Duodenal mucosa (tissue), 2 donors: ENCODE results near the gene PTK7.

Experiments
- H3K27ac ChIP-seq: one replicate; pipeline ENCODE4 v1.7.0; 2013; ENCODE audit warnings: low read depth, low read length
- H3K27me3 ChIP-seq, 2 donors: one replicate each; pipeline ENCODE4 v1.7.0; 2013; ENCODE audit warnings: low read length in 2 of 2, control low read depth in 1 of 2; ENCODE audit not compliant: insufficient read depth in 2 of 2, control insufficient read depth in 1 of 2
- H3K36me3 ChIP-seq, 2 donors: one replicate each; pipeline ENCODE4 v1.7.0; 2013; ENCODE audit warnings: low read length in 2 of 2, control low read depth in 1 of 2; ENCODE audit not compliant: insufficient read depth in 2 of 2, control insufficient read depth in 1 of 2
- H3K4me1 ChIP-seq, 2 donors: one replicate each; pipeline ENCODE4 v1.7.0; 2013; ENCODE audit warnings: low read length in 2 of 2, control low read depth in 1 of 2; ENCODE audit not compliant: insufficient read depth in 2 of 2, control insufficient read depth in 1 of 2
- H3K4me3 ChIP-seq, 2 donors: one replicate each; pipeline ENCODE4 v1.7.0; 2013; ENCODE audit warnings: low read length in 2 of 2, low read depth in 1 of 2
- H3K9ac ChIP-seq, 2 donors: one replicate each; pipeline ENCODE4 v1.7.0; 2013; ENCODE audit warnings: low read length in 2 of 2, low read depth in 1 of 2
- H3K9me3 ChIP-seq, 2 donors: one replicate each; pipeline ENCODE4 v1.7.0; 2013; ENCODE audit warnings: low read length in 2 of 2, control low read depth in 1 of 2; ENCODE audit not compliant: control insufficient read depth in 1 of 2

The PTK7 gene

DNA sequence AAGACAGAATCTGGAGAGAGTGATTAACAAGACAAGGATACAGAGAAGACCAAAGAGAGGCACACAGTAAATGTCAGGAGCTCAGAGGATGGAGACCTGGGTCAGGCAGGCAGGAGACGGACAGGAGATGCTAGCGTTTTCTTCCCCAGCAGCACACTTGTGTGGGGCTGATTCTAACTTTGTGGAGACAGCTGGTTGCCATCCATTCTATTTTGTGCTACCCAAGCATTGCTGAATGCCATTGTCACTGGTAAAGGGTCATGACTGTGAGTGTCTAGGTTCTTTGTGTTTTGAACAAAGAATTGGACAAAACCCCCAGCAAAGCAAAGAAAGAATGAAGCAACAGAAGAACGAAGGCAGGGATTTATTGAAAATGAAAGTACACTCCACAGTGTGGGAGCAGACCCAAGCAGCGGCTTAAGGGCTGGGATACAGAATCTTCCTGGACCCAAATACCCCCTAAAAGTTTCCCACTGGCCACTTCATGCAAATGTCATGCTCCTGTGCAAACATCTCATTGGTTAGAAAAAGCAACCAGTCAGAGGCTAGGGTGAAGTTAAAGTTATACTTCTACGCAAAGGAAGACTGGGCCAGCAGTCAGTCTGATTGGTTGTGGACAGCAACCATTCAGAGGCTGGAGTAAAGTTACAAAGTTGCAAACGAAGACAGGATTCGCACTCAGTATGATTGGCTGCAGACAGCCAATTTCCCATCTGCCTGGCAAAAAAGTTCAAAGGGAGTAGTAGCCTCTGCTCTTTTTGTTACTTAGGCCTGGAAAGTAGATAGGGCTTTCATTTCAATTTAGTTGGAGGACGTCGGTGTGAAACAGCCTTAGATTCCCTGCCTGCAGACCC lies 17.5 kb downstream of the PTK7 start:
- Histone ChIP-seq H3K4me3 (peak overlapping the region; percentile 49 to 58), H3K9ac (peak overlapping the region; percentile 22 to 58), H3K4me1 (peaks cover 20 to 36% of the 10 kb centered on the region in 2 donors)

DNA sequence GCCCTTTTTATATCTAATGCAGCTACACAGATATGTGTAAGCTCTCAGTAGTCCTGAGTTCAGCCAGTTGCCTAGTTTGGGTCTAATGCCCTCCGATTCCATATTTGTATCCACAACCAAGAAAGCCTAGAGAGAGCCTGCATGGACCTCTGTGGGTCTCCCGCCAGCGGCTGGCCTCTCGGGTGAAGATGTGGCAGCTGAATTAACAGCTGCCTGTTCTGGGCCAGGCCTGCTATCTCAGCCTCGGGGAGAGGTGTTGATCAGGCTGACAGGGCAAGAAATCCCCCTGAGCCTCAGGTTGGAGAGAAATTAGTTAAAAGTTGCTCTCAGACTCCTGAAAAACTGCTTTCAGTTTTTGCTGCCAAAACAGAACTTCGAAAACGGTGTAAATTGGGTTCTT lies 19.8 kb downstream of the PTK7 start:
- no peak overlapping the region for H3K27ac ChIP-seq
- peak overlapping the region in 1 of 2 donors; percentile 32 for H3K4me3 ChIP-seq

More for the DNA sequence above, 17.5 kb downstream of the PTK7 start:
- Histone ChIP-seq H3K36me3 (no peaks in the 10 kb centered on the region), H3K27me3 (no peaks in the 10 kb centered on the region), H3K27ac (no peak overlapping the region), H3K9me3 (no peaks in the 10 kb centered on the region)

DNA sequence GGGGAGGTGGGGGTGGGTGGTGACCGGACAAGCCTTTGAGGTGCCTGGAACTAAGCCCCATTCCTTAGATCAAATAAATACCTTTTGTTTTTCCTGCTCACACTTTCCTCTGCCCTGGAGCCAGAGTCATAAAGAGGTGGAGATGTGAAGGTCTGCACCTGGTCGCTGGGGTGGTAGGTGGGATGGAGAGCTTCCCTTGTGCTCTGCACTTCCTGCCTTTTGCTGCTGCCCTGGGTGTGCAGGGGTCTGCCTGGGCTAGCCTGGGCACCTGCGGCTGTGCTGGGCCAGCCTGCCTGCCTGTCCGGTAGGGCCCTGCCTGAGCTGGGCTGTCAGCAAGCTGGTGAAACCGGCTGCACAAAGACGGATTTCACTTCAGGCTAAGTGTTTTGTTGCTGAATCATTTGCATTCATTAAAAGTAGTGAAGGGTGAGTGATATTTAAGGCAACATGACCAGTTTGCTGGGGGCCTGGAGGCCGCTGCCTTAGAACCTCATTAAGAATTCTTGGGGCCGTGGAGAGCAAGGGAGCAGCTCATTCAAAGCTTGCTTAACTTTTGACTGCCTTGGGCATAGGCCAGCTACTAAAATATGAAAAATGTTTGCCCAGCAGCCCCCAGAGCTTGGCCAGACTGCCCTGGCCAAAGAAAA lies 20.5 kb downstream of the PTK7 start:
- Histone ChIP-seq H3K4me3 (peak overlapping the region in 1 of 2 donors; percentile 32), H3K4me1 (peaks cover 20 to 30% of the 10 kb centered on the region in 2 donors), H3K27me3 (no peaks in the 10 kb centered on the region), H3K36me3 (no peaks in the 10 kb centered on the region), H3K27ac (no peak overlapping the region), H3K9ac (peak overlapping the region; percentile 20 to 35), H3K9me3 (no peaks in the 10 kb centered on the region)

More for the DNA sequence above, 19.8 kb downstream of the PTK7 start:
- Histone ChIP-seq H3K9ac (peak overlapping the region; percentile 20 to 35), H3K36me3 (no peaks in the 10 kb centered on the region), H3K9me3 (no peaks in the 10 kb centered on the region), H3K4me1 (peaks cover 20 to 30% of the 10 kb centered on the region in 2 donors), H3K27me3 (no peaks in the 10 kb centered on the region)

DNA sequence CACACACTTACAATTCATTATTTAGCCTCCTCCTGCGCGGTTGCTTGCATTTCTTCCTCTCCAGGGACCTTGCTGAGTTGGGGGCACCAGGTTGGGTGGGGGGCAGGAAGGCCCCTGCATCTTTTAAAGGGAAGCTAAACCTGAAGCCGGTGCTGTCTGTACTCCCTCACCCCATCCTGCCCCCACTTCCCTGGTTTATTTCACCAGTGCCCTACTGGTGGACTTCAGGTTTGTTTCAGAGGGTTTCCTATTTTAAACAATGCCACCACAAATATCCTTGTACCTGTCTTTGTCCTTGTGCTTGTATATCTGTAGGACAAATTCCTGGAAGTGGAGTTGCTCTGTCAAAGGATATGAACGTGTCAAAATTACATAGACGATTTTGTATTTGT lies 21.0 kb downstream of the PTK7 start:
- peaks cover 20 to 30% of the 10 kb centered on the region in 2 donors for H3K4me1 ChIP-seq
- H3K27me3 ChIP-seq = no peaks in the 10 kb centered on the region
- H3K4me3 ChIP-seq = no peak overlapping the region
- H3K36me3 ChIP-seq = no peaks in the 10 kb centered on the region
- no peak overlapping the region for H3K27ac ChIP-seq
- H3K9me3 ChIP-seq = no peaks in the 10 kb centered on the region
- peak overlapping the region in 1 of 2 donors; percentile 20 for H3K9ac ChIP-seq

DNA sequence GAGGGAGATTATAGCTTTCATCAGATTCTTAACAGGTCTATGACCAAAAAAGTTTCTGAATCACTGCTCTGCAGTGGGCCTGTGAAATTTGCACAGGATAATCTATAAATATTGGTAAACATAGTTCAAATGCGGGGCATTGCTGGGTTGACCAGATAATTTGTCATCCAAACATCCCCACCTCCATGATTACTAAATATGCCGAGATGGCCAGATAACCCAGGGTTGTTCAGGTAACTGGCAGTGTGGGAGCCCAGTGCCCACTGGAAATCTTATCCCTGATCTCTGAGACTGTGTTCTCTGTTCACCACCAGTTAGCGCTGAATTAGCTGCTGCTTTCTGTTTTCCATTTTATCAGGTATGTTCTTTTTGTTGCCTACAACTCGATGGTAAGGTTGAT lies 21.4 kb downstream of the PTK7 start:
- H3K27ac ChIP-seq = no peak overlapping the region
- no peaks in the 10 kb centered on the region for H3K9me3 ChIP-seq
- no peak overlapping the region for H3K9ac ChIP-seq
- H3K4me1 ChIP-seq = peaks cover 20 to 30% of the 10 kb centered on the region in 2 donors
- no peak overlapping the region for H3K4me3 ChIP-seq
- H3K27me3 ChIP-seq = no peaks in the 10 kb centered on the region
- no peaks in the 10 kb centered on the region for H3K36me3 ChIP-seq

DNA sequence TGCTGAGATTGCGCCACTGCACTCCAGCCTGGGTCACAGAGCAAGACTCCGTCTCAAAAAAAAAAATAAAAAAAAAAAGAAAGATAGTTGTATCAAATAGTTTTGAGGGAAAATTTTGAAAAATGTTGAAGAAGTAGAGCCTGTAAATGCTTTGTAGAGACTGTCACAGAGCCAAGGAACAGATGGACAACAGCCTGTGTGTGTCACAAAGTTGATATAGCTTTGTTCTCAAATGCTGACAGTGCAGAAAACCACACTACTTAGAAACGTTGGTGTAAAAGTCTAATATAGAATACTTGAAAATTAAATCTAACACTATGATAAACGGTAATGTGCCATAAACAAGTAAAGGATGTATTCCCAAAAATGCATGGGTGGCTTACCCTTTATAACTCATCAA lies 25.4 kb downstream of the PTK7 start:
- H3K9ac ChIP-seq = no peak overlapping the region
- no peak overlapping the region for H3K4me3 ChIP-seq
- no peak overlapping the region for H3K27ac ChIP-seq
- H3K4me1 ChIP-seq = peaks cover 6 to 13% of the 10 kb centered on the region in 2 donors
- no peaks in the 10 kb centered on the region for H3K27me3 ChIP-seq
- H3K36me3 ChIP-seq = no peaks in the 10 kb centered on the region
- H3K9me3 ChIP-seq = no peaks in the 10 kb centered on the region

DNA sequence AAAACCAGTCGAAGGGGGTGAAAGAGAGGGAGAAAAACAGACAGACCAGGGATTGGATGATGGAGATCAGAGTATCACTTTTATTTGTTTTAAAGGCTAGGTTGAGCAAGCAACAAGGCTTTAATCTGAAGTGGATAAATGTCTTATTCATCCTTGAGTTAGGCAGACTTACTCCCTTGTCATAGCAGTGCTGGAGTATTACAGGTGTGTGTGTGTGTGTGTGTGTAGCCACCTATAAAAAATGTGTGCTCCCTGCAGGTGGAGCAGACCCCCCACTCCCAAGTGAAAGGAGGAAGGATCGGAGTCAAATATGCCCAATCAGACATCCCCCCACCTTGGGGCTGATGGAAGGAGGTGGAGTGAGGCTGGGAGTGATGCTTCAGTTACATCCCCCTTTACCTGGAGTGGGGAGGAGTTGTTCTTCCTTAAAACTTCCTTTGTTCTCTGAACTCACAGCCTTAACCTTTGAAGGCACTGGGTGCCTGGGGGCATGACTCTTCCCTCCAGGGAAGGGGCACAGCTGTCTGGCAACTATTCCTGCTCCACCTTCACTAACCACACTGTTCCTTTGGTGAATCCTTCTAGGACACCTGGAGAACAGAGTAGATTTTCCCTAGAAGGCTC lies 27.3 kb downstream of the PTK7 start:
- H3K4me3 ChIP-seq = no peak overlapping the region
- H3K9ac ChIP-seq = no peak overlapping the region
- no peaks in the 10 kb centered on the region for H3K27me3 ChIP-seq

DNA sequence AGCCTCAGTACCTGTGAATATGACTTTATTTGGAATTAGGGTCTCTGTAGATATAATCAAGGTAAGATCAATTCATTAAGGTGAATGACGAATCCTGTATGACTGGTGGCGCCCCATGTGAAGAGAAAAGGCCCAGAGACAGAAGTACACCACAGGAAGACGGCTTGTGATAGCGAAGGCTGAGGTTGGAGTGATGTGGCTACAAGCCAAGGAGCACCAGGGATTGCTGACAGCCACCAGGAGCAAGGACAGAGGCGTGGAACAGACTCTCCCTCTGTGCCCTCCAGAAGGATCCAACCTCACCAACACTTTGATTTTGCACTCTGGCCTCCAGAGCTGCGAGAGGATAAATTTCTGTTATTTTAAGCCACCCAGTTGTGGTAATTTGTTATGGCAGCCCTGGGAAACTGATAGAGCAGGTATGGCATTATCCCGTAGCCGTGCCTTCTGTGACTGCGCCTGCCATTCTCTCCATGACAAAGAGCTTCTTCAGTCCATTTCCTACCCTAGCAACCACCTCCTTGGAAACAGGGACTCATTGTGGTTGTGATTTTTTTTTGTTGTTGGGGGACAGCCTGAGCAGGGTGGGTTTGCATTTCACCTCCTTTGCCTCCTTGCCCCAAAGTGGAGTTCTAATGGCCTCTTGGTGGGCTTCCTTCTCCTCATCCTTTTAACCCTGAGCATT lies 29.6 kb downstream of the PTK7 start:
- Histone ChIP-seq H3K4me3 (no peak overlapping the region), H3K27ac (no peak overlapping the region), H3K36me3 (no peaks in the 10 kb centered on the region), H3K27me3 (no peaks in the 10 kb centered on the region), H3K9me3 (no peaks in the 10 kb centered on the region), H3K9ac (no peak overlapping the region), H3K4me1 (no peaks in the 10 kb centered on the region)

More for the DNA sequence above, 27.3 kb downstream of the PTK7 start:
- H3K9me3 ChIP-seq = no peaks in the 10 kb centered on the region
- no peaks in the 10 kb centered on the region for H3K4me1 ChIP-seq
- H3K27ac ChIP-seq = no peak overlapping the region
- H3K36me3 ChIP-seq = no peaks in the 10 kb centered on the region

DNA sequence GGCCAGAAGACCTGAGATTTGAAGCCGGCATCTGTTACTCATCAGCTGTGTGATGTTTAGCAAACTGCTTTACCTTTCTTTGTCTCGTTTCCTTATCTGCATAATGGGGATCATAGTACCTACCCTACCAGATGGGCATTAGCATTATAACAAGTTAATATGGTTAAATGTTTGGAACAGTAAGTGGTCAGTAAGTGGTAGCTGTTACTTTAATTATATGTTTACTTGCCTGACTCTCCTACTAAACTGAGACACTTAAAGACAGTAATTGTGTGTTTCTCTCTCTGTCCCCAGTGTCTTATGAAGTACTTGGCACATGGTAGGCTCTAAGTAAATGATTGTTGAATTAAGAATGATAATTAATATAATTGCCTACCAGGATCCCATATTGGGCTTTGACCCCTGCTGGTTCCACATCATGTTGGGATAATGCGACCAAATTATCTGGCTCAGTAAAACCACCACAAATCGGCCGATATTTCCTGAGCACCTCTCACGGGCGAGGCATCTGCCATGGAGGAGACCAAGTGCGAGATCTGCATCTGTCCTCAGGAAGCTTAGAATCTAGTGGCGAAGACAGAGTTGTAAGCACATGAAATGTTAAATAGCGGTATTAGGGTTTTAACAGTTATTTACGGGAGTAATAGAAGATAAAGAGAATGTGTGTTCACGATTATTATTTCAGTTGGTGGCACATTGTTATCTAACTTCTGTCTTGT lies 31.4 kb downstream of the PTK7 start:
- H3K36me3 ChIP-seq = no peaks in the 10 kb centered on the region
- no peak overlapping the region for H3K27ac ChIP-seq
- H3K4me1 ChIP-seq = no peaks in the 10 kb centered on the region
- no peak overlapping the region for H3K4me3 ChIP-seq
- no peaks in the 10 kb centered on the region for H3K27me3 ChIP-seq
- H3K9me3 ChIP-seq = no peaks in the 10 kb centered on the region
- H3K9ac ChIP-seq = no peak overlapping the region
